Measurements from ENCODE around the gene PCDHB11.
"Not testable (repeated sequence)": the region's sequence is repeated elsewhere in the genome, so short reads cannot be mapped to it uniquely, and the experiment has no call there.

PCDHB11 gene

DNA sequence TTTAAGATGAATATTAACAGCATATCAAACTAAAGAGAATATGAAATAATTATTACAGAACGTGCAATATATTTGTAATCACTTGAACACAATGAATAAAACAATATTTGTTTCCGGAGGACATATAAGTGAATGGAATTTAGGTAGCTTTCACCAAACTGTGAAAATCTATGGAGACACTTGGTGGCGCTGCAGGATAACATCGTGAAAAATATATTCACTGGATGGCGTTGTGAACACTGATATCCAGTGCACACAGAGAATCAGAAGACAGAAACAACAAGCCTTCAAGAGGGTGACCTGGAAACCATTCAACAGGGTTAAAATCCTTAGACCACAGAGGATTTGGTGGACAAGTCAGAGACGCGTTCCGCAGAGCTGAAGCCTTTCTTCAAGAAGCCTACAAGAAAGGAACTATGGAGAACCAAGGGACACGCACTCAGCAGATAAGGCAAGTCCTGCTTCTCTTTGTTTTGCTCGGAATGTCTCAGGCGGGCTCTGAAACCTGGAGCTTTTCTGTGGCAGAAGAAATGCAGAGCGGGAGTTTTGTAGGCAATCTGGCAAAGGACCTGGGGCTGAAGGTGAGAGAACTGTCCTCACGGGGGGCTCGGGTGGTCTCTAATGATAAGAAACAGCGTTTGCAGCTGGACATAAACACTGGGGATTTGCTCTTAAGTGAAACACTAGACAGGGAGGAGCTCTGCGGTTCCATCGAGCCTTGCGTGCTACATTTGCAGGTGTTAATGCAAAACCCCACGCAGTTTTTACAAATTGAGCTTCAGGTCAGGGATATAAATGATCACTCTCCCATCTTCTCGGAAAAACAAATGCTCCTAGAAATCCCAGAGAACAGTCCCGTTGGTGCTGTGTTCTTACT lies at the start of gene PCDHB11:
Gene PCDHB11, plus strand, starts transcription at position 269 of the 877 bp plus-strand sequence. Its CDS starts 148 bp downstream, at position 417.
- H3K27me3 ChIP-seq (ENCODE audit: insufficient read depth, insufficient read length), result peaks cover 6% of the 10 kb centered on the region
- peak; percentile 6 for DNase-seq (ENCODE audit: low read depth, low spot score)
- no peak within 1 kb of the TSS for H3K9ac ChIP-seq (ENCODE audit: insufficient read length, low read depth)
- H3K4me1 ChIP-seq (ENCODE audit: insufficient read depth, insufficient read length), result no peaks in the 10 kb centered on the region
- no peak within 1 kb of the TSS for H3K4me3 ChIP-seq (ENCODE audit: insufficient read length, low read depth)
- H3K36me3 ChIP-seq (ENCODE audit: insufficient read depth, insufficient read length, low read length), result no peaks in the 10 kb centered on the region
- H3K9me3 ChIP-seq (ENCODE audit: insufficient read depth, low read length), result peaks cover 15% of the 10 kb centered on the region
- no peak for TF ChIP-seq YY1 (IDR thresholded peaks at IDR 0.05; ENCODE audit: insufficient read depth, insufficient read length)
- no peak for TF ChIP-seq ZNF274 (IDR thresholded peaks at IDR 0.05; ENCODE audit: low read depth, low read length)
- no peak for TF ChIP-seq SUZ12 (IDR thresholded peaks at IDR 0.05; ENCODE audit: extremely low read depth, insufficient read depth, insufficient read length)

DNA sequence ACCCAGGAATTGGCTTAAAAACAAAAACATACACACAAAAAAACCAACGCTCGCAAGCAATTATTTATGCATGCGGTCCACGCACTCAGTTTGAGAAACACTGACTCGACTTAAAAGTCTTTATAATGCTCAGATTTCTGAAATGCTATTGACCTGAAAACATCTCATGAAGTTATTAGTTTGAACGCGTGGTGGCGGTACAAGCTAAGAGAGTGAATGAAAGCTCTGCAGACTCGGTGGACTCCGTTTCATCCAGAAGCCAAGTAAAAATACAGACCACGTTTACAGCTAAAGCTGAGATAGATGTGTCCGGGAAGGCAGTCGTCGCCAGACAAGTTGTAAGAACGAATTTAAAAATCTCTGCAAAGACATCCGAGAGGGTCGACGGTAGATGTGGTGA lies 49.6 kb upstream of the PCDHB11 start, which contains the start of gene PCDHB6:
Gene PCDHB6, plus strand, starts transcription at position 246 of the 400 bp plus-strand sequence. CDS start 201 bp downstream, outside the sequence.
- peaks cover 10% of the 10 kb centered on the region; the same call in 1 of the 2 replicates for H3K9me3 ChIP-seq (ENCODE audit: insufficient read depth, low read length)
- TF ChIP-seq ZNF274 (IDR thresholded peaks at IDR 0.05; ENCODE audit: low read depth, low read length), result no peak
- H3K36me3 ChIP-seq (ENCODE audit: insufficient read depth, insufficient read length, low read length), result no peaks in the 10 kb centered on the region
- no peak within 1 kb of the TSS for H3K4me3 ChIP-seq (ENCODE audit: insufficient read length, low read depth)
- no peak within 1 kb of the TSS for H3K9ac ChIP-seq (ENCODE audit: insufficient read length, low read depth)
- DNase-seq (ENCODE audit: low read depth, low spot score), result no peak
- no peaks in the 10 kb centered on the region for H3K27me3 ChIP-seq (ENCODE audit: insufficient read depth, insufficient read length)
- H3K4me1 ChIP-seq (ENCODE audit: insufficient read depth, insufficient read length), result no peaks in the 10 kb centered on the region

DNA sequence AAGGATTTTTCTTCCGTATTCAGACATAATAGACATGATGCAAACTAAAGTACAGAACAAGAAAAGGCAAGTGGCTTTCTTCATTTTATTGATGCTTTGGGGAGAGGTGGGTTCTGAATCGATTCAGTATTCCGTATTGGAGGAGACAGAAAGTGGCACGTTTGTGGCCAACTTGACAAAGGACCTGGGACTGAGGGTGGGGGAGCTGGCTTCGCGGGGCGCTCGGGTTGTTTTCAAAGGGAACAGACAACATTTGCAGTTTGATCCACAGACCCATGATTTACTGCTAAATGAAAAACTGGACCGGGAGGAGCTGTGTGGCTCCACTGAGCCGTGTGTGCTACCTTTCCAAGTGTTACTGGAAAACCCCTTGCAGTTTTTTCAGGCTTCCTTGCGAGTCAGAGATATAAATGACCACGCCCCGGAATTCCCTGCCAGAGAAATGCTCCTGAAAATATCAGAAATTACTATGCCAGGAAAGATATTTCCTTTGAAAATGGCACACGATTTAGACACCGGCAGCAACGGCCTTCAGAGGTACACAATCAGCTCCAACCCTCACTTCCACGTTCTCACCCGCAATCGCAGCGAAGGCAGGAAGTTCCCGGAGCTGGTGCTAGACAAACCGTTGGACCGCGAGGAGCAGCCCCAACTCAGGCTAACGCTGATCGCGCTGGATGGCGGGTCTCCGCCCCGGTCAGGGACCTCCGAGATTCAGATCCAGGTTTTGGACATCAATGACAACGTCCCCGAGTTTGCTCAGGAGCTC lies 49.0 kb upstream of the PCDHB11 start:
- Histone ChIP-seq H3K4me3 (ENCODE audit: insufficient read length, low read depth) (no peak overlapping the region), H3K9ac (ENCODE audit: insufficient read length, low read depth) (no peak overlapping the region), H3K4me1 (ENCODE audit: insufficient read depth, insufficient read length) (no peaks in the 10 kb centered on the region), H3K27me3 (ENCODE audit: insufficient read depth, insufficient read length) (no peaks in the 10 kb centered on the region), H3K9me3 (ENCODE audit: insufficient read depth, low read length) (peaks cover 10% of the 10 kb centered on the region; the same call in 1 of the 2 replicates), H3K36me3 (ENCODE audit: insufficient read depth, insufficient read length, low read length) (no peaks in the 10 kb centered on the region)
- DNase-seq (ENCODE audit: low read depth, low spot score), result no peak
- TF ChIP-seq SUZ12 (IDR thresholded peaks at IDR 0.05; ENCODE audit: extremely low read depth, insufficient read depth, insufficient read length) (no peak), YY1 (IDR thresholded peaks at IDR 0.05; ENCODE audit: insufficient read depth, insufficient read length) (no peak), ZNF274 (IDR thresholded peaks at IDR 0.05; ENCODE audit: low read depth, low read length) (no peak)

DNA sequence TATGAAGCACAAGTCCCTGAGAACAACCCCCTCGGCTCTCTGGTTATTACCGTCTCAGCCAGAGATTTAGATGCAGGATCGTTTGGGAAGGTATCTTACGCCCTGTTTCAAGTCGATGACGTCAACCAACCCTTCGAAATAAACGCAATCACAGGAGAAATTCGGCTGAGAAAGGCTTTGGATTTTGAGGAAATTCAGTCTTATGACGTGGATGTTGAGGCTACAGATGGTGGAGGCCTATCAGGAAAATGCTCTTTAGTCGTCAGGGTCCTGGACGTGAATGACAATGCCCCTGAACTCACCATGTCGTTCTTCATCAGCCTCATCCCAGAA lies 48.5 kb upstream of the PCDHB11 start:
- H3K36me3 ChIP-seq (ENCODE audit: insufficient read depth, insufficient read length, low read length), result no peaks in the 10 kb centered on the region
- no peaks in the 10 kb centered on the region for H3K27me3 ChIP-seq (ENCODE audit: insufficient read depth, insufficient read length)
- H3K4me3 ChIP-seq (ENCODE audit: insufficient read length, low read depth), result no peak overlapping the region
- TF ChIP-seq ZNF274 (IDR thresholded peaks at IDR 0.05; ENCODE audit: low read depth, low read length) (no peak), SUZ12 (IDR thresholded peaks at IDR 0.05; ENCODE audit: extremely low read depth, insufficient read depth, insufficient read length) (no peak), YY1 (IDR thresholded peaks at IDR 0.05; ENCODE audit: insufficient read depth, insufficient read length) (no peak)
- no peaks in the 10 kb centered on the region for H3K4me1 ChIP-seq (ENCODE audit: insufficient read depth, insufficient read length)
- peaks cover 10% of the 10 kb centered on the region; the same call in 1 of the 2 replicates for H3K9me3 ChIP-seq (ENCODE audit: insufficient read depth, low read length)
- DNase-seq (ENCODE audit: low read depth, low spot score), result no peak
- H3K9ac ChIP-seq (ENCODE audit: insufficient read length, low read depth), result no peak overlapping the region

DNA sequence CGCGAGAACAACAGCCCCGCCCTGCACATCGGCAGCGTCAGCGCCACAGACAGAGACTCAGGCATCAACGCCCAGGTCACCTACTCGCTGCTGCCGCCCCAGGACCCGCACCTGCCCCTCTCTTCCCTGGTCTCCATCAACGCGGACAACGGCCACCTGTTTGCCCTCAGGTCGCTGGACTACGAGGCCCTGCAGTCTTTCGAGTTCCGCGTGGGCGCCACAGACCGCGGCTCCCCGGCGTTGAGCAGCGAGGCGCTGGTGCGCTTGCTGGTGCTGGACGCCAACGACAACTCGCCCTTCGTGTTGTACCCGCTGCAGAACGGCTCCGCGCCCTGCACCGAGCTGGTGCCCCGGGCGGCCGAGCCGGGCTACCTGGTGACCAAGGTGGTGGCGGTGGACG lies 47.8 kb upstream of the PCDHB11 start:
- not testable (repeated sequence) for H3K4me1 ChIP-seq (ENCODE audit: insufficient read depth, insufficient read length); H3K36me3 ChIP-seq (ENCODE audit: insufficient read depth, insufficient read length, low read length); DNase-seq (ENCODE audit: low read depth, low spot score); H3K9ac ChIP-seq (ENCODE audit: insufficient read length, low read depth); H3K4me3 ChIP-seq (ENCODE audit: insufficient read length, low read depth); H3K9me3 ChIP-seq (ENCODE audit: insufficient read depth, low read length); H3K27me3 ChIP-seq (ENCODE audit: insufficient read depth, insufficient read length)

DNA sequence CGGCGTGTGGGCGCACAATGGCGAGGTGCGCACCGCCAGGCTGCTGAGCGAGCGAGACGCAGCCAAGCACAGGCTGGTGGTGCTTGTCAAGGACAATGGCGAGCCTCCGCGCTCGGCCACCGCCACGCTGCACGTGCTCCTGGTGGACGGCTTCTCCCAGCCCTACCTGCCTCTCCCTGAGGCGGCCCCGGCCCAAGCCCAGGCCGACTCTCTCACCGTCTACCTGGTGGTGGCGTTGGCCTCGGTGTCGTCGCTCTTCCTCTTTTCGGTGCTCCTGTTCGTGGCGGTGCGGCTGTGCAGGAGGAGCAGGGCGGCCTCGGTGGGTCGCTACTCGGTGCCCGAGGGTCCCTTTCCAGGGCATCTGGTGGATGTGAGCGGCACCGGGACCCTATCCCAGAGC lies 47.3 kb upstream of the PCDHB11 start:
- not testable (repeated sequence) for H3K36me3 ChIP-seq (ENCODE audit: insufficient read depth, insufficient read length, low read length); H3K4me3 ChIP-seq (ENCODE audit: insufficient read length, low read depth); H3K9me3 ChIP-seq (ENCODE audit: insufficient read depth, low read length); H3K4me1 ChIP-seq (ENCODE audit: insufficient read depth, insufficient read length); DNase-seq (ENCODE audit: low read depth, low spot score); H3K9ac ChIP-seq (ENCODE audit: insufficient read length, low read depth); H3K27me3 ChIP-seq (ENCODE audit: insufficient read depth, insufficient read length)

DNA sequence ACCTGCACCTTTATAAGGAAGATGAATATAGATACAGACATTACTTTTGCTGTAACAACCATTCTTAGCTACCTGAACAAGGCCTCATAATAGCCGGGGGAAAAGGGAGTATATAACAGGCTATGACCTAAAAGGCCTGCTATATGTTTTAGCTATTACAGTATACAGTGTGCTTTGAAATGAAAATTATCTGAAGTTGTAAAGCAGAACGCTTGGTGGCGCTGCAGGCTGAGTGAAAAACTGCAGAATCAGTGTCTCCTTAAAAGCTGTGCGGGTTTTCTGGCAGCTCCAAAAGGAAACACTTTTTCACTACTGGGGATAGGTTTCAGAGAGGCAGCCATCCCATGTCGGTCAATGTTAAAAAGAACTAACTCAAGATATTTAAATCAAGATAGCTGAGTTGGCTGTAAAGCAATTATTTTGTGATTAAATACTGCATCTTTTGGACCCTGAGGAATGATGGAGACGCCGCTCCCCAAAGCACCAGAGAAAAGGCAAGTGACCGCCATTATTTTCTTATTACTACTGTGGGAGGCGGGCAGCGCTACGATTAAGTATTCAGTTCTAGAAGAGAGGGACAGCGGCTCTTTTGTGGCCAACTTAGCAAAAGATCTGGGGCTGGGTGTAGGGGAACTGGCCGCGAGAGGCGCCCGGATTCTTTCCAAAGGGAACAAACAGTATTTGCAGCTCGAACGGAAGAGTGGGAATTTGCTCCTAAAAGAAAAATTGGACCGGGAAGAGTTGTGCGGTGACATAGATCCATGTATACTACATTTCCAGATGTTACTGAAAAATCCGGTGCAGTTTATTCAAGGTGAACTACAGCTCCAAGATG lies 43.7 kb upstream of the PCDHB11 start:
- H3K9ac ChIP-seq (ENCODE audit: insufficient read length, low read depth), result no peak overlapping the region
- peaks cover 6% of the 10 kb centered on the region; the same call in 1 of the 2 replicates for H3K9me3 ChIP-seq (ENCODE audit: insufficient read depth, low read length)
- no peaks in the 10 kb centered on the region for H3K4me1 ChIP-seq (ENCODE audit: insufficient read depth, insufficient read length)
- H3K4me3 ChIP-seq (ENCODE audit: insufficient read length, low read depth), result no peak overlapping the region
- H3K27me3 ChIP-seq (ENCODE audit: insufficient read depth, insufficient read length), result no peaks in the 10 kb centered on the region
- TF ChIP-seq SUZ12 (IDR thresholded peaks at IDR 0.05; ENCODE audit: extremely low read depth, insufficient read depth, insufficient read length) (no peak), YY1 (IDR thresholded peaks at IDR 0.05; ENCODE audit: insufficient read depth, insufficient read length) (no peak), ZNF274 (IDR thresholded peaks at IDR 0.05; ENCODE audit: low read depth, low read length) (no peak)
- H3K36me3 ChIP-seq (ENCODE audit: insufficient read depth, insufficient read length, low read length), result no peaks in the 10 kb centered on the region
- peak; percentile 5 for DNase-seq (ENCODE audit: low read depth, low spot score)

DNA sequence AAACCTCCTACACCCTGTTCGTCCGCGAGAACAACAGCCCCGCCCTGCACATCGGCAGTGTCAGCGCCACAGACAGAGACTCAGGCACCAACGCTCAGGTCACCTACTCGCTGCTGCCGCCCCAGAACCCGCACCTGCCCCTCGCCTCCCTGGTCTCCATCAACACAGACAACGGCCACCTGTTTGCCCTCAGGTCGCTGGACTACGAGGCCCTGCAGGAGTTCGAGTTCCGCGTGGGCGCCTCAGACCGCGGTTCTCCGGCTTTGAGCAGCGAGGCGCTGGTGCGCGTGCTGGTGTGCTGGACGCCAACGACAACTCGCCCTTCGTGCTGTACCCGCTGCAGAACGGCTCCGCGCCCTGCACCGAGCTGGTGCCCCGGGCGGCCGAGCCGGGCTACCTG lies 42.1 kb upstream of the PCDHB11 start:
- H3K4me1 ChIP-seq (ENCODE audit: insufficient read depth, insufficient read length); H3K36me3 ChIP-seq (ENCODE audit: insufficient read depth, insufficient read length, low read length); DNase-seq (ENCODE audit: low read depth, low spot score); H3K27me3 ChIP-seq (ENCODE audit: insufficient read depth, insufficient read length); H3K4me3 ChIP-seq (ENCODE audit: insufficient read length, low read depth); H3K9ac ChIP-seq (ENCODE audit: insufficient read length, low read depth); H3K9me3 ChIP-seq (ENCODE audit: insufficient read depth, low read length): not testable (repeated sequence)

DNA sequence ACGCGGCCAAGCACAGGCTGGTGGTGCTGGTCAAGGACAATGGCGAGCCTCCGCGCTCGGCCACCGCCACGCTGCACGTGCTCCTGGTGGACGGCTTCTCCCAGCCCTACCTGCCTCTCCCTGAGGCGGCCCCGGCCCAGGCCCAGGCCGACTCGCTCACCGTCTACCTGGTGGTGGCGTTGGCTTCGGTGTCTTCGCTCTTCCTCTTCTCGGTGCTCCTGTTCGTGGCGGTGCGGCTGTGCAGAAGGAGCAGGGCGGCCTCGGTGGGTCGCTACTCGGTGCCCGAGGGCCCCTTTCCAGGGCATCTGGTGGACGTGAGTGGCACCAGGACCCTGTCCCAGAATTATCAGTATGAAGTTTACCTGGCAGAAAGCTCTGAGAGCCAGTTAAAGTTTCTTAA lies 41.5 kb upstream of the PCDHB11 start:
- not testable (repeated sequence) for H3K36me3 ChIP-seq (ENCODE audit: insufficient read depth, insufficient read length, low read length); DNase-seq (ENCODE audit: low read depth, low spot score); H3K4me3 ChIP-seq (ENCODE audit: insufficient read length, low read depth); H3K27me3 ChIP-seq (ENCODE audit: insufficient read depth, insufficient read length); H3K9ac ChIP-seq (ENCODE audit: insufficient read length, low read depth); H3K4me1 ChIP-seq (ENCODE audit: insufficient read depth, insufficient read length); H3K9me3 ChIP-seq (ENCODE audit: insufficient read depth, low read length)

Measured in NT2/D1 (cell line).